PC-9 (cell line): ENCODE measurements around the gene PPP2R2B. TPM values are rescaled to one million over a fixed set of nuclear protein-coding genes. Genes with fewer than 3 reads are reported as not detected.

ENCODE experiments used
- BruUV-seq: library from RNA; stranded (reverse); fragments of 400-500 nt; replicated peaks from 2 replicates; lab custom pipeline; 2021; lab: Mats Ljungman, UMichigan
- CTCF ChIA-PET: fragments of 300-600 bp; sonication (Branson Sonifier 250); formaldehyde crosslinking; loops from one replicate; lab custom pipeline; 2022; ENCODE audit warnings: antibody characterized with exemption; lab: Charles Lee
- POLR2A ChIA-PET: fragments of 300-600 bp; sonication (Branson Sonifier 250); formaldehyde crosslinking; loops from one replicate; lab custom pipeline; 2022; ENCODE audit warnings: antibody characterized with exemption; ENCODE audit not compliant: unreplicated experiment; lab: Charles Lee
- DNase-seq, 2 experiments: peaks; one replicate each; pipeline versions ENCODE4 v3.0.0 to v3.0.0-alpha.2; 2015 to 2022; ENCODE audit warnings: mixed read lengths in 1 of 2
- H2AFZ ChIP-seq: fragments of 200-600 bp; sonication (generic); 2 replicates; pipeline ENCODE4 v1.8.1; 2017; ENCODE audit warnings: antibody characterized with exemption
- H3F3A ChIP-seq: fragments of 200-600 bp; sonication (generic); 2 replicates; pipeline ENCODE4 v1.8.1; 2017; ENCODE audit warnings: antibody characterized with exemption, mild to moderate bottlenecking, low read depth; ENCODE audit not compliant: insufficient read depth
- H3K27ac ChIP-seq: fragments of 200-600 bp; sonication (generic); 2 replicates; pipeline ENCODE4 v1.6.1; 2016; ENCODE audit warnings: mixed run types
- H3K27me3 ChIP-seq: fragments of 200-600 bp; sonication (generic); 2 replicates; pipeline ENCODE4 v1.6.1; 2016; ENCODE audit warnings: low read depth, mixed run types; ENCODE audit not compliant: insufficient read depth
- H3K36me3 ChIP-seq: fragments of 200-600 bp; sonication (generic); 2 replicates; pipeline ENCODE4 v1.6.1; 2016; ENCODE audit warnings: low read depth, mixed run types
- H3K4me1 ChIP-seq: fragments of 200-600 bp; sonication (generic); replicated peaks from 2 replicates; pipeline ENCODE4 v1.6.1; 2016; ENCODE audit warnings: mixed run types; ENCODE audit not compliant: insufficient read depth
- H3K4me2 ChIP-seq: fragments of 200-600 bp; sonication (generic); 2 replicates; pipeline ENCODE4 v1.6.1; 2017; ENCODE audit warnings: mixed run types
- H3K4me3 ChIP-seq: fragments of 200-600 bp; sonication (generic); 2 replicates; pipeline ENCODE4 v1.6.1; 2016; ENCODE audit warnings: mixed run types
- H3K79me2 ChIP-seq: fragments of 200-600 bp; sonication (generic); 2 replicates; pipeline ENCODE4 v1.6.1; 2017; ENCODE audit warnings: low read depth, mixed run types
- H3K9me2 ChIP-seq: fragments of 200-600 bp; sonication (generic); 2 replicates; pipeline ENCODE4 v1.8.1; 2017; ENCODE audit warnings: mild to moderate bottlenecking; ENCODE audit not compliant: insufficient read depth
- H3K9me3 ChIP-seq: fragments of 200-600 bp; sonication (generic); 2 replicates; pipeline ENCODE4 v1.8.1; 2016; ENCODE audit warnings: low read depth; ENCODE audit not compliant: insufficient read depth
- H4K20me1 ChIP-seq: fragments of 200-600 bp; sonication (generic); 2 replicates; pipeline ENCODE4 v1.8.1; 2017; ENCODE audit not compliant: insufficient read depth
- CTCF ChIP-seq: fragments of 200-600 bp; sonication (generic); conservative IDR thresholded peaks from 2 replicates; pipeline ENCODE4 v1.6.1; 2017; ENCODE audit warnings: mixed run types, antibody characterized with exemption, mild to moderate bottlenecking, moderate library complexity
- EZH2 ChIP-seq: fragments of 200-600 bp; sonication (generic); IDR thresholded peaks from 2 replicates; pipeline ENCODE4 v1.8.0; 2017; ENCODE audit warnings: antibody characterized with exemption, low read depth
- intact Hi-C: fragments of 100-400 bp; cut with micrococcal nuclease; formaldehyde crosslinking; loops from one replicate; pipeline ENCODE4 v1.10.0; 2022; ENCODE audit not compliant: unreplicated experiment
- total RNA-seq: library from RNA; stranded (reverse); gene quantifications from 2 replicates; pipeline ENCODE4 v1.2.3, GENCODE V29; 2021

Gene PPP2R2B
- total RNA-seq, 1 experiment from 2014 or later, result not detected

GRCh38 chr5:146643776-146644175 is 234.8 kb downstream of the PPP2R2B start:
- Histone ChIP-seq H4K20me1 (no peaks in the 10 kb centered on the region), H3F3A (no peaks in the 10 kb centered on the region), H3K27me3 (peaks cover 10% of the 10 kb centered on the region; the same call in 1 of the 2 replicates), H3K9me3 (no peaks in the 10 kb centered on the region), H2AFZ (no peak overlapping the region), H3K4me1 (no peaks in the 10 kb centered on the region), H3K4me2 (no peak overlapping the region), H3K4me3 (no peak overlapping the region), H3K36me3 (no peaks in the 10 kb centered on the region), H3K9me2 (no peaks in the 10 kb centered on the region), H3K27ac (no peak overlapping the region), H3K79me2 (no peaks in the 10 kb centered on the region)
- ChIA-PET POLR2A (no interaction called here), CTCF (no interaction called here)
- no peak for DNase-seq
- intact Hi-C loops, result no loop called here
- TF ChIP-seq CTCF, result no peak
- no peak for TF ChIP-seq EZH2
- BruUV-seq, result no TSS peak

GRCh38 chr5:146642410-146642809 is 236.1 kb downstream of the PPP2R2B start:
- H4K20me1 ChIP-seq, result no peaks in the 10 kb centered on the region
- H3K4me1 ChIP-seq, result no peaks in the 10 kb centered on the region
- no peaks in the 10 kb centered on the region for H3F3A ChIP-seq
- CTCF ChIA-PET, result no interaction called here
- no peak overlapping the region for H3K4me3 ChIP-seq
- no peak for DNase-seq
- no TSS peak for BruUV-seq
- TF ChIP-seq CTCF (no peak), EZH2 (no peak)
- no peaks in the 10 kb centered on the region for H3K79me2 ChIP-seq
- no peak overlapping the region for H3K27ac ChIP-seq
- H3K36me3 ChIP-seq, result no peaks in the 10 kb centered on the region
- no peak overlapping the region for H2AFZ ChIP-seq
- H3K9me2 ChIP-seq, result no peaks in the 10 kb centered on the region
- H3K4me2 ChIP-seq, result no peak overlapping the region
- intact Hi-C loops, result no loop called here
- H3K9me3 ChIP-seq, result no peaks in the 10 kb centered on the region
- POLR2A ChIA-PET, result no interaction called here
- peaks cover 13% of the 10 kb centered on the region; the same call in 1 of the 2 replicates for H3K27me3 ChIP-seq

- H3K9me2 ChIP-seq, result no peaks in the 10 kb centered on the region
- H3K4me2 ChIP-seq, result no peak overlapping the region
- ChIA-PET CTCF (no interaction called here), POLR2A (no interaction called here)
- no peak overlapping the region for H2AFZ ChIP-seq
- BruUV-seq, result no TSS peak
- H3K27ac ChIP-seq, result no peak overlapping the region
- H3K27me3 ChIP-seq, result peaks cover 13% of the 10 kb centered on the region; the same call in 1 of the 2 replicates
- no peaks in the 10 kb centered on the region for H3K36me3 ChIP-seq
- H4K20me1 ChIP-seq, result no peaks in the 10 kb centered on the region
- H3F3A ChIP-seq, result no peaks in the 10 kb centered on the region
- TF ChIP-seq EZH2 (no peak), CTCF (no peak)
- intact Hi-C loops, result no loop called here
- H3K79me2 ChIP-seq, result no peaks in the 10 kb centered on the region
- DNase-seq, result no peak
- H3K4me3 ChIP-seq, result no peak overlapping the region
- H3K4me1 ChIP-seq, result no peaks in the 10 kb centered on the region
- H3K9me3 ChIP-seq, result no peaks in the 10 kb centered on the region
Measured at GRCh38 chr5:146641941-146642340, 236.6 kb downstream of the PPP2R2B start.
